Erythroblast (primary cell): ENCODE data around the gene FGF6.

ENCODE experiments used
- GATA1 ChIP-seq: IDR thresholded peaks from 2 replicates; pipeline ENCODE4 v1.6.1; 2011; ENCODE audit warnings: low read depth, mild to moderate bottlenecking, control low read depth, low read length, moderate library complexity
- POLR2A ChIP-seq: IDR thresholded peaks from 2 replicates; pipeline ENCODE4 v1.6.1; 2011; ENCODE audit warnings: mild to moderate bottlenecking, low read length

- TF ChIP-seq POLR2A (no peak), GATA1 (no peak)
These were observed 41.4 kb upstream of the FGF6 start for GRCh38 chr12:4486980-4487379.
